Measurements from ENCODE around the gene SRSF7.

GRCh38 chr2:38731684-38732221, 19.4 kb downstream of the SRSF7 start:
- no peak for TF ChIP-seq CTCF (IDR thresholded peaks at IDR 0.05; ENCODE audit: borderline replicate concordance, extremely low read depth, low read length, poor library complexity, severe bottlenecking)
- TF ChIP-seq EZH2 (IDR thresholded peaks at IDR 0.05; ENCODE audit: borderline replicate concordance, low read depth, low read length, severe bottlenecking) = no peak

Data from DND-41 (cell line).